SK-N-SH (cell line): ENCODE measurements around the gene AP2A2.

Experiments
- EP300 ChIP-seq, 2 experiments: IDR thresholded peaks; 2 replicates each; pipeline versions ENCODE4 v1.4.0 to v1.6.1; 2012; ENCODE audit warnings: borderline replicate concordance in 1 of 2, low read depth in 1 of 2, low read length in 1 of 2
- JUND ChIP-seq: IDR thresholded peaks from 2 replicates; pipeline ENCODE4 v1.4.0; 2012
- RFX5 ChIP-seq: IDR thresholded peaks from 2 replicates; pipeline ENCODE4 v1.6.1; 2012; ENCODE audit warnings: mild to moderate bottlenecking, improper control_type of control experiment, low read length
- TCF12 ChIP-seq: IDR thresholded peaks from 2 replicates; pipeline ENCODE4 v1.4.0; 2012
- TF ChIP-seq, protein P1 (sequence below): fragments of 200-600 bp; sonication (generic); IDR thresholded peaks from 2 replicates; pipeline ENCODE4 v1.6.1; 2017; ENCODE audit warnings: antibody characterized with exemption, mild to moderate bottlenecking, moderate library complexity

DNA sequence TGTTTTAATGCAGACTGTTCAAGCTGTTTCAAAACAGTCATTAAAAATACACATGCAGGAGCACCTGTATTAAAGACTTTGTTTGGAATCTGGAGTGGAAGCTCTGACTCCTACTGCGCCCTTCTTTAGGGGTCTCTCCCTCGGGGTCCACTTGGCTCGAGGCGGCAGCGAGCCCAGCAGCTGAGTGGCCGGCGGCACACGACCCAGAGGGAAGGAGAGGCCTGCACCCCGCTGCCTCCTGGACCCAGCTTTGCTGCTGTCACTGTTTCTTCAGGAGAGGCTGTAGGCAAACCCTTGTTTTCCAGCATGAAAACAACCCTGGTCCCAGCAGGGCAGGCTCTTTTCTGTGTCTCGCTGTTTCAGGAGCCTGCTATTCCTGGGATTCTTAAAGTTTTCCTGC, 81.6 kb downstream of the AP2A2 start:
- TF ChIP-seq EP300 (IDR thresholded peaks at IDR 0.05; ENCODE audit: borderline replicate concordance in 1 of 2, low read depth in 1 of 2, low read length in 1 of 2) = no peak
- TF ChIP-seq, protein P1, sequence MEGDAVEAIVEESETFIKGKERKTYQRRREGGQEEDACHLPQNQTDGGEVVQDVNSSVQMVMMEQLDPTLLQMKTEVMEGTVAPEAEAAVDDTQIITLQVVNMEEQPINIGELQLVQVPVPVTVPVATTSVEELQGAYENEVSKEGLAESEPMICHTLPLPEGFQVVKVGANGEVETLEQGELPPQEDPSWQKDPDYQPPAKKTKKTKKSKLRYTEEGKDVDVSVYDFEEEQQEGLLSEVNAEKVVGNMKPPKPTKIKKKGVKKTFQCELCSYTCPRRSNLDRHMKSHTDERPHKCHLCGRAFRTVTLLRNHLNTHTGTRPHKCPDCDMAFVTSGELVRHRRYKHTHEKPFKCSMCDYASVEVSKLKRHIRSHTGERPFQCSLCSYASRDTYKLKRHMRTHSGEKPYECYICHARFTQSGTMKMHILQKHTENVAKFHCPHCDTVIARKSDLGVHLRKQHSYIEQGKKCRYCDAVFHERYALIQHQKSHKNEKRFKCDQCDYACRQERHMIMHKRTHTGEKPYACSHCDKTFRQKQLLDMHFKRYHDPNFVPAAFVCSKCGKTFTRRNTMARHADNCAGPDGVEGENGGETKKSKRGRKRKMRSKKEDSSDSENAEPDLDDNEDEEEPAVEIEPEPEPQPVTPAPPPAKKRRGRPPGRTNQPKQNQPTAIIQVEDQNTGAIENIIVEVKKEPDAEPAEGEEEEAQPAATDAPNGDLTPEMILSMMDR = no peak
- no peak for TF ChIP-seq RFX5
- no peak for TF ChIP-seq TCF12
- TF ChIP-seq JUND = no peak
